ENCODE measurements around the gene SIRT4.
"Not testable (repeated sequence)": the region's sequence is repeated elsewhere in the genome, so short reads cannot be mapped to it uniquely, and the experiment has no call there.

SIRT4 gene

GRCh38 chr12:120336392-120336791, 34.3 kb downstream of the SIRT4 start:
- not testable (repeated sequence) for DNase-seq

- DNase-seq, result no peak
Observed at GRCh38 chr12:120337730-120338129, 35.6 kb downstream of the SIRT4 start.

GRCh38 chr12:120339256-120339655, 37.1 kb downstream of the SIRT4 start:
- DNase-seq, result no peak

GRCh38 chr12:120342175-120343038, 40.3 kb downstream of the SIRT4 start:
- no peak for DNase-seq

- no peak for DNase-seq
Observed at GRCh38 chr12:120343039-120343537, 41.0 kb downstream of the SIRT4 start.

- DNase-seq, result no peak
Observed at GRCh38 chr12:120343692-120344091, 41.6 kb downstream of the SIRT4 start.

- no peak for DNase-seq
Observed at GRCh38 chr12:120346031-120346430, 43.9 kb downstream of the SIRT4 start.

- DNase-seq, result no peak
Observed at GRCh38 chr12:120346681-120347080, 44.6 kb downstream of the SIRT4 start.

GRCh38 chr12:120347766-120348165, 45.6 kb downstream of the SIRT4 start:
- no peak for DNase-seq

- DNase-seq, result no peak
Observed at GRCh38 chr12:120350576-120351350, 48.6 kb downstream of the SIRT4 start.

- DNase-seq, result no peak
Observed at GRCh38 chr12:120352117-120352516, 50.0 kb downstream of the SIRT4 start.

GRCh38 chr12:120353136-120353535, 51.0 kb downstream of the SIRT4 start:
- no peak for DNase-seq

GRCh38 chr12:120353556-120354317, 51.6 kb downstream of the SIRT4 start:
- no peak for DNase-seq

- DNase-seq, result peak; percentile 61
Observed at GRCh38 chr12:120356567-120357030, 54.5 kb downstream of the SIRT4 start.

GRCh38 chr12:120357104-120357503, 55.0 kb downstream of the SIRT4 start:
- no peak for DNase-seq

- no peak for DNase-seq
Observed at GRCh38 chr12:120358412-120359100, 56.4 kb downstream of the SIRT4 start.

GRCh38 chr12:120359128-120359527, 57.0 kb downstream of the SIRT4 start:
- DNase-seq, result no peak

GRCh38 chr12:120361506-120362208, 59.5 kb downstream of the SIRT4 start:
- DNase-seq, result no peak
